Fibroblast of gingiva (primary cell): Measurements from ENCODE around the gene EDAR.

Source experiments
- DNase-seq: peaks from one replicate; pipeline ENCODE4 v3.0.0-alpha.2; 2011; ENCODE audit warnings: low read depth

EDAR gene

GRCh38 chr2:108940156-108940555 lies 48.9 kb downstream of the EDAR start:
- no peak for DNase-seq

- DNase-seq = no peak
Observed at GRCh38 chr2:108938077-108938710, 50.8 kb downstream of the EDAR start.

- DNase-seq = no peak
Observed at GRCh38 chr2:108937367-108938017, 51.5 kb downstream of the EDAR start.

- no peak for DNase-seq
Observed at GRCh38 chr2:108936866-108937265, 52.2 kb downstream of the EDAR start.

- DNase-seq = no peak
Observed at GRCh38 chr2:108936076-108936864, 52.8 kb downstream of the EDAR start.

- no peak for DNase-seq
Observed at GRCh38 chr2:108935271-108935741, 53.7 kb downstream of the EDAR start.

GRCh38 chr2:108934583-108935245 lies 54.3 kb downstream of the EDAR start:
- DNase-seq = no peak

GRCh38 chr2:108934151-108934550 lies 54.9 kb downstream of the EDAR start:
- no peak for DNase-seq

GRCh38 chr2:108933691-108934117 lies 55.3 kb downstream of the EDAR start:
- DNase-seq = no peak

- DNase-seq = no peak
Observed at GRCh38 chr2:108932736-108933332, 56.2 kb downstream of the EDAR start.

GRCh38 chr2:108931372-108931771 lies 57.6 kb downstream of the EDAR start:
- DNase-seq = no peak

- no peak for DNase-seq
Observed at GRCh38 chr2:108929807-108930425, 59.1 kb downstream of the EDAR start.

GRCh38 chr2:108928660-108929377 lies 60.2 kb downstream of the EDAR start:
- DNase-seq = no peak

GRCh38 chr2:108927936-108928659 lies 60.9 kb downstream of the EDAR start:
- DNase-seq = peak; percentile 49

GRCh38 chr2:108927405-108927804 lies 61.6 kb downstream of the EDAR start:
- DNase-seq = no peak

GRCh38 chr2:108926561-108927380 lies 62.2 kb downstream of the EDAR start:
- no peak for DNase-seq

- no peak for DNase-seq
Observed at GRCh38 chr2:108925735-108926134, 63.3 kb downstream of the EDAR start.

GRCh38 chr2:108925286-108925685 lies 63.7 kb downstream of the EDAR start:
- DNase-seq = no peak

- no peak for DNase-seq
Observed at GRCh38 chr2:108924580-108925251, 64.3 kb downstream of the EDAR start.
